NT2/D1 (cell line): ENCODE results near the gene MACROH2A2.

Experiments
- DNase-seq: peaks from one replicate; pipeline ENCODE4 v3.0.0-alpha.2; 2011; ENCODE audit warnings: low read depth, low spot score
- H3K27me3 ChIP-seq: 2 replicates; pipeline ENCODE4 v1.6.0; 2011; ENCODE audit warnings: mild to moderate bottlenecking; ENCODE audit not compliant: insufficient read length, insufficient read depth
- H3K36me3 ChIP-seq: 2 replicates; pipeline ENCODE4 v1.6.1; 2011; ENCODE audit warnings: mild to moderate bottlenecking, low read length, mixed read lengths; ENCODE audit not compliant: insufficient read depth, insufficient read length
- H3K4me1 ChIP-seq: 2 replicates; pipeline ENCODE4 v1.5.1; 2011; ENCODE audit not compliant: insufficient read depth, insufficient read length
- H3K4me3 ChIP-seq: 2 replicates; pipeline ENCODE4 v1.5.1; 2011; ENCODE audit warnings: low read depth; ENCODE audit not compliant: insufficient read length
- H3K9ac ChIP-seq: 2 replicates; pipeline ENCODE4 v1.6.0; 2011; ENCODE audit warnings: low read depth; ENCODE audit not compliant: insufficient read length
- H3K9me3 ChIP-seq: 2 replicates; pipeline ENCODE4 v1.5.1; 2011; ENCODE audit warnings: mild to moderate bottlenecking, low read length; ENCODE audit not compliant: insufficient read depth
- SUZ12 ChIP-seq: IDR thresholded peaks from 2 replicates; pipeline ENCODE4 v1.6.1; 2011; ENCODE audit not compliant: insufficient read length, insufficient read depth; ENCODE audit errors: extremely low read depth
- YY1 ChIP-seq: IDR thresholded peaks from 2 replicates; pipeline ENCODE4 v1.6.1; 2011; ENCODE audit not compliant: insufficient read length, insufficient read depth
- ZNF274 ChIP-seq: IDR thresholded peaks from 2 replicates; pipeline ENCODE4 v1.6.1; 2011; ENCODE audit warnings: mild to moderate bottlenecking, low read depth, low read length

Gene MACROH2A2

DNA sequence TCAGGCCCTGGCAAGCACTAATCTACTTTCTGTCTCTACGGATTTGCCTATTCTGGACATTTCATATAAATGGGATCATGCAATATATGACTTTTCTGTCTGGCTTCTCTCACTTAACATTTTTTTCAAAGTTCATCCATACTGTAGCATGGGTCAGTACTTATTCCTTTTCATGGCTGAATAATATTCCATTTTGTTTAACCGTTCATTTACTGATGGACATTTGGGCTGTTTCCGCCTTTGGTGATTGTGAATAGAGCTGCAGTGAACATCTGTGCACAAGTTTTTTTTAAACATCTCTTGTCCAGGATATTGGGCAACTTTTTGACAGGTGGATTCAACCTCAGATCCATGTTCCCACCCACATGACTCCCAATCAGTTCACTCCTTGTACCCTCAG lies 49.0 kb downstream of the MACROH2A2 start:
- H3K4me3 ChIP-seq = no peak overlapping the region
- no peak overlapping the region for H3K9ac ChIP-seq
- no peak for DNase-seq
- H3K9me3 ChIP-seq = no peaks in the 10 kb centered on the region
- peaks cover 2% of the 10 kb centered on the region for H3K4me1 ChIP-seq
- TF ChIP-seq SUZ12 (no peak), ZNF274 (no peak), YY1 (no peak)
- peaks cover 60% of the 10 kb centered on the region for H3K36me3 ChIP-seq
- no peaks in the 10 kb centered on the region for H3K27me3 ChIP-seq

DNA sequence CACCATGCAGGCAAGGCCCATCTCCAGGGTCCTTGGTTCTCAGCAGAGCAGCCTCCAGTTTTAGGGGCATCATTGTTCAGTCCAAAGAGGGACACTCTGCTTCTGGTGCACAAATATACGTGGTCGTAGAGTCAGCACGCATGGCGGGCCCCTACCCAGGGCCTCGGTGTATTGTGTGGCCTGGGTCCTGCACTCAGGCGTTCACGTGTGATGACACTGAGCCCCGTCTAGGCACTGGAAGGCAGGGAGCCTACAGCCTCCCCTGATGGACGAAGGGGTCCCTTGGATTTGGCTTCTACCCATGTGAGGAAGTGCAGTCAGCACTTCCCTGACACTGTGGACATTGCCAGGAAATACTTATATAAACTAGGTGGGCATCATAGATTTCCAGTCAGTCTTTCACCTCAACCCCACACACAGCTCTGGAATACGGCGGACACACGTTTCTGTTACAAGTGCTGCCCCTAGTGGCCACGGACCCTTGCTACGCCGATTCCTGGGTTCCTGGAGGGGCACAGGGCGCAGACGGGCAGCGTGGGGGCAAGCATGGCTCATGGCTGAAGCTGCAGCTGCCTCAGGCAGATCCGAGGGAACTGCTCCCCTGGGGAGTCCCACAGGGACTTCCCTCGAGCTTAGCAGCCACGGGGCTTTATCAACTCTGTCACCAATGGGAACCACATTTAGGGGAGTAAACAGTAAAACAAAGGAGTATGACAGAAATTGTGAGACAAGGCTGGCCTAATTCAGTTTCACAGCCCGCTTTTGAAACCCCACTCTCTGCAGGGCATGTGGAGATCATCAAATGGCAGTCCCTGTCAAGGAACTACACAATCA lies 54.5 kb downstream of the MACROH2A2 start:
- Histone ChIP-seq H3K4me1 (peaks cover 2% of the 10 kb centered on the region), H3K36me3 (peaks cover 45% of the 10 kb centered on the region), H3K4me3 (no peak overlapping the region), H3K9ac (no peak overlapping the region), H3K27me3 (no peaks in the 10 kb centered on the region), H3K9me3 (no peaks in the 10 kb centered on the region)
- no peak for TF ChIP-seq YY1
- no peak for TF ChIP-seq SUZ12
- no peak for TF ChIP-seq ZNF274
- peak; percentile 15 for DNase-seq

DNA sequence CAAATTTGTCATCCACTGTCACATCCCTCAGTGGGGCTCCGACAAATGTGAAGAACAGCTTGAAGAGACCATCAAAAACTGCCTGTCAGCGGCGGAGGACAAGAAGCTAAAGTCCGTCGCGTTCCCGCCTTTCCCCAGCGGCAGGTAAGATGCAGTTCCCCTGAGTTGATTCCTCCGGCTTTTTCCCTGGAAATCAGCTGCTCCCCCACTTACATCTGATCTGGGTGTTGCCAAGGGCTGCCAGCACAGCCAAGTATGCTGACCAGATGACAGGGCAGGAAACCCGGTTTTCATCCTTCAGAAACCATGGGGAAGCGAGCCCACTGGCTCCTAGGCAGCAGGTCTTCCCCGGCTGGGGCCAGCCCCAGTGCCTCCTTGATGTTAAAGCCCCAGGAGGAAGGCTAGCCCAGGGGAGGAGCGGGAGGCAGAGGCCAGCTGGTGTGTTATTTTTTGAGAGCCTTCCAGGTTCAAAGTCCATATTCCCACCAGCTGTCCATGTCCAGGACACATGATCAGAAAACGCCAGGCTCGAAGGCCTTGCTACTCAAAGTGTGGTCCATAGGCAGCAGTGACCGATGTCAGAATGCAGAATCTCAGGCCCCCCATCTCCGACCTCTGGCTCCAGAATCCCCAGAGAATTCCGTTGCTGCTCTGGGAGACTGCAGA lies 56.6 kb downstream of the MACROH2A2 start:
- Histone ChIP-seq H3K27me3 (no peaks in the 10 kb centered on the region), H3K9me3 (no peaks in the 10 kb centered on the region), H3K4me3 (no peak overlapping the region), H3K4me1 (peaks cover 2% of the 10 kb centered on the region), H3K9ac (no peak overlapping the region), H3K36me3 (peaks cover 61% of the 10 kb centered on the region)
- no peak for DNase-seq
- TF ChIP-seq ZNF274 = no peak

DNA sequence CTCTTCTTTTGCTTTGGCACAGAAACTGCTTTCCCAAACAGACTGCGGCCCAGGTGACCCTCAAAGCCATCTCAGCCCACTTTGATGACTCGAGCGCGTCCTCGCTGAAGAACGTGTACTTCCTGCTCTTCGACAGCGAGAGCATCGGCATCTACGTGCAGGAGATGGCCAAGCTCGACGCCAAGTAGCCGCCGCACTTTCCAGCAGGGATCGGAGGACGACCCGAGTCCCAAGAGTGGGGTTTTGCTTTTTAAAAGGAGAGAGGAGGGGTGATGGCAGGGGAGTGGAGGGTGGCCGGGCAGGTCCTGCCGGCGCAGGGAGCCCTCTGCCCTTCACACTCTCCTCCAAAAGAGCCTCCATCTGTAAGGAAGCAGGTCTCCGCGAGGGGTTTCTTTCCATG lies 58.9 kb downstream of the MACROH2A2 start:
- no peak overlapping the region for H3K4me3 ChIP-seq
- TF ChIP-seq SUZ12 (no peak), YY1 (no peak), ZNF274 (no peak)
- no peaks in the 10 kb centered on the region for H3K9me3 ChIP-seq
- peaks cover 3% of the 10 kb centered on the region for H3K4me1 ChIP-seq
- peaks cover 56% of the 10 kb centered on the region for H3K36me3 ChIP-seq
- no peak overlapping the region for H3K9ac ChIP-seq
- DNase-seq = no peak
- no peaks in the 10 kb centered on the region for H3K27me3 ChIP-seq

DNA sequence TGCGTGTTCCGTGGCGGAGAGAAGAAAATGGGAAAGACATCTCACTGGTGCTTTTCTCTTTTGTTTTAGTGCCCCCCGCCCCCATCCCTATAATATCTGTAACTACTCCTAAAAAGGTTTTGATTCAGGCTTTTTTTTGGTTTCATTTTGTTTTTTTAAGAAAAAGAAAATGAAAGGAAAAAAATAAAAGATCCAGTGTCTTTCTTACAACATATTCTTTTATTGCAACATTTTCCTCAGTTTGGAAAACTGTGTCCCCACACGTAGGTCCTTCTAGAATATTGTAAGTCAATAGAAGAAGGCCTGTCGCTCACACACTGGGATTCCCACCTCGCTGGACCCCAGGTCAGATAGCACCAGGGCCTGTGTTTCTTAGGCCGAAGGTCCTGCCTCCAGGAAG lies 59.4 kb downstream of the MACROH2A2 start:
- no peak for DNase-seq
- H3K4me1 ChIP-seq = peaks cover 3% of the 10 kb centered on the region
- H3K27me3 ChIP-seq = no peaks in the 10 kb centered on the region
- TF ChIP-seq SUZ12 = no peak
- TF ChIP-seq YY1 = no peak
- TF ChIP-seq ZNF274 = no peak
- no peak overlapping the region for H3K9ac ChIP-seq
- H3K36me3 ChIP-seq = peaks cover 54% of the 10 kb centered on the region
- H3K9me3 ChIP-seq = no peaks in the 10 kb centered on the region
- H3K4me3 ChIP-seq = no peak overlapping the region

DNA sequence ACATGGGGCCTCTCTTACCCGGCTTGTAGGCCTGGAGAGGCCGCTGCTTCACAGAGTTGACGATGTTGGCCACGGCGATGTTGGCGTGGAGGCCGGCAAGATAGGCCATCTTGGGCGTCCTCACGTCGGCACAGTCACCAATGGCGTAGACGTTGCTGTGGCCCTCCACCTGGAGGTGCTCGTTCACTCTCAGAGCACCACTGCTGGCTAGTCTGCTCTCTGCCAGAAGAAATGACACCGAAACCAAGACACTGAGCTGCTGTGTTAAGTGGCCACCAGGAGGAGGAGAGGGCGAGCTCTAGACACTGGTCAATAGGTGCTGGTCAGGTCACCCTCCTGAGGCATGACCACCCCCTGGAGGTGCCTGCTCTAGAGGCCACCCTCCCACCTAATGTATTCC lies 62.3 kb downstream of the MACROH2A2 start:
- no peak for DNase-seq
- H3K27me3 ChIP-seq = no peaks in the 10 kb centered on the region
- H3K4me1 ChIP-seq = peaks cover 3% of the 10 kb centered on the region
- TF ChIP-seq SUZ12 = no peak
- TF ChIP-seq ZNF274 = no peak
- TF ChIP-seq YY1 = no peak
- no peaks in the 10 kb centered on the region for H3K9me3 ChIP-seq
- no peak overlapping the region for H3K4me3 ChIP-seq
- peaks cover 53% of the 10 kb centered on the region for H3K36me3 ChIP-seq
- no peak overlapping the region for H3K9ac ChIP-seq

DNA sequence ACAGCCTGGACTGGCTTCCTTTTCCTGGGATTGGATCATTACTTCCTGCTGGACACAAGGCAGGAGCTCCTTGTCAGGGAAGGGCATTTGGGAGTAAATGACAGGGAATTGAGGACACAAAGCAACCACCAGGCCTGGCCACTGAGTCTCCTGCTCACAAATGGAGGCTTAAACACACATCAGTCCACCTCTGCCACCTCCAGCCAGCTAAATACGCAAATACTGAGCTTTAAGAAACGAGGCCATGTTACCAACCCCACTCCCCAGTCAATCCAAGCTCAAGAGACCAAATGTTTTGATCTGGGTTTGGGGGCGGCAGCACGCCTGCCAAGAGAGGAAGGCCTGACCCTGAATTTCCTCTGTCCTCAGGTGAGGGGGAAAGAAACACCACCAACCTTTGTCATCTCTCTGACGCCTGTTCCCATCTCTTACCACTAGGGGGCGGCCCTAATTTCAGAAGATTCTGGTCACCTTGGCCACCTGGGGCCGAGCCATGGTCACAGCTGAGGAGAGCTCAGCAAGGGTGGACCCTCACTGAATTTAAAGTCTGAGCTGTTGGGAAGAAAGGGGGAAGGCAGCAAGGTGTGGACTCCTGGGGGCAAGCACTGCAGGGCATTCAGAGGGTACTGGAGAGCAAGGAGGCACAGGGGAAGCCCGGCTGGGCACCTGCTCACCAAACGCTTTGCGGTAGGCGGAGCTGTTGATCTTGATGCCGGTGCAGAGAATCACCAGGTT lies 63.5 kb downstream of the MACROH2A2 start:
- DNase-seq = peak; percentile 18
- Histone ChIP-seq H3K9me3 (no peaks in the 10 kb centered on the region), H3K4me1 (peaks cover 3% of the 10 kb centered on the region), H3K27me3 (no peaks in the 10 kb centered on the region), H3K36me3 (peaks cover 56% of the 10 kb centered on the region), H3K9ac (peak overlapping the region; percentile 26), H3K4me3 (no peak overlapping the region)
- TF ChIP-seq YY1 (no peak), ZNF274 (no peak), SUZ12 (no peak)
